GM10266 (cell line): Measurements from ENCODE around the gene CNTD1.

ENCODE experiments used
- DNase-seq: peaks from one replicate; pipeline ENCODE4 v3.0.0; 2012; ENCODE audit errors: extremely low spot score
- TF ChIP-seq, protein P1 (sequence below): IDR thresholded peaks from 2 replicates; pipeline ENCODE4 v1.5.1; 2012; ENCODE audit warnings: mild to moderate bottlenecking, low read depth; ENCODE audit not compliant: control insufficient read depth, insufficient read depth; ENCODE audit errors: missing control alignments

CNTD1 gene

DNA sequence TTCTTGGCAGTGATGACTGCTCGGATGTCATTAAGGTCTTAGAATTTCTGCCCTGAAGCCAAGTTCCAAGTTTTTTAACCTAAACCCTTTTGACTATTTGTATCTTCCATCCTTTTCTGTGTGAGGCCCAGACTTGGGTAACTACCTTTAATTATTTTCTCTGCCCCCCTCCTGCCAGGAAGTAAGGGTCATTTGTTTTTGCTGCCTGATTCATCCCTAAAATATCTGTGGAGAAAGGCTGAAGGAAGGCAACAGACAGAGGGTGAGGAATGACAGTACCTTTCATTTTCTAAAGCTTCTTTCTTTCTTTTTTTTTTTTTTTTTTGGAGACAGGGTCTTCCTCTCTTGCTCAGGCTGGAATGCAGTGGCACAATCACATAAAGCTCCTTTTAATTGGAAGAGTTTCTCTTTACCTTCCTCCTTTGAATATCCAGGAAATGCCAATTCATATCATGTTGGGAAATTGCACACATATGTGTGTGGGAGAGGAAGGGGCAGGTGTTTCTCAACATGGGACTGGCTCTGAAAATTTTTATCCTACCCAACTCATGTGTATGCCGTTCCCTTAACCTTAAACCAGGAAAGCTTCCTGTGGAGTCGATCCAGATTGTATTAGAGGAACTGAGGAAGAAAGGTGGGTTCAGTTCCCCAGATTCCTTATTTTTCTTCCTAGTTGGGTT is 24.5 kb upstream of the CNTD1 start:
- no peak for DNase-seq
- TF ChIP-seq, protein P1, sequence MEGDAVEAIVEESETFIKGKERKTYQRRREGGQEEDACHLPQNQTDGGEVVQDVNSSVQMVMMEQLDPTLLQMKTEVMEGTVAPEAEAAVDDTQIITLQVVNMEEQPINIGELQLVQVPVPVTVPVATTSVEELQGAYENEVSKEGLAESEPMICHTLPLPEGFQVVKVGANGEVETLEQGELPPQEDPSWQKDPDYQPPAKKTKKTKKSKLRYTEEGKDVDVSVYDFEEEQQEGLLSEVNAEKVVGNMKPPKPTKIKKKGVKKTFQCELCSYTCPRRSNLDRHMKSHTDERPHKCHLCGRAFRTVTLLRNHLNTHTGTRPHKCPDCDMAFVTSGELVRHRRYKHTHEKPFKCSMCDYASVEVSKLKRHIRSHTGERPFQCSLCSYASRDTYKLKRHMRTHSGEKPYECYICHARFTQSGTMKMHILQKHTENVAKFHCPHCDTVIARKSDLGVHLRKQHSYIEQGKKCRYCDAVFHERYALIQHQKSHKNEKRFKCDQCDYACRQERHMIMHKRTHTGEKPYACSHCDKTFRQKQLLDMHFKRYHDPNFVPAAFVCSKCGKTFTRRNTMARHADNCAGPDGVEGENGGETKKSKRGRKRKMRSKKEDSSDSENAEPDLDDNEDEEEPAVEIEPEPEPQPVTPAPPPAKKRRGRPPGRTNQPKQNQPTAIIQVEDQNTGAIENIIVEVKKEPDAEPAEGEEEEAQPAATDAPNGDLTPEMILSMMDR: no peak

DNA sequence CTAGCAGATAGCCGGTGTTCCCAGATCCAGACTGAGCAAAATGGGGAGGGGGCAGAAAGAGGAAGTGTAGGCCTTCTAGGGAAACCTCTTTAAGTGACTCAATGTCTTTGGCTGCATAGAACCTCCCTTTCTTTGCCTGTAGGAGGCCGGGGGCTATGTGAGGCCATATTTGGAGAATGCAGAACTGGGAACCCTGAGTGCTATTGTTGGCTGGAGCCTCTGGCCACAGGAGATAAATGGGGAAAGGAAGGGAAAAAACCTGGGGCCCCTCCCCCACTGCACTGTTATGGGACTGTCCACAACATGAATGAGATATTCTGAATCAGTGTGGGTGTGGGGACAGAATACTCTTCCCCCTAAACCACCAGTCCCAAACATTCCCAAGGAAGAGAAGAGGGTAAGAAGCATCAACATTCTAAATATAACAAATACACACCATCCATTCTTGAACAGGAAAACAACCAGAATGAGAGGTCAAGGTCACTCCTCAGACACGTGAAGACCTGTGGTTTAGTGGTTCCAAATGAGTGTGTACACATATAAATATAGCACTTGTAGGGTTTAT is 23.0 kb upstream of the CNTD1 start:
- TF ChIP-seq, protein P1: no peak
- peak; percentile 65 for DNase-seq

DNA sequence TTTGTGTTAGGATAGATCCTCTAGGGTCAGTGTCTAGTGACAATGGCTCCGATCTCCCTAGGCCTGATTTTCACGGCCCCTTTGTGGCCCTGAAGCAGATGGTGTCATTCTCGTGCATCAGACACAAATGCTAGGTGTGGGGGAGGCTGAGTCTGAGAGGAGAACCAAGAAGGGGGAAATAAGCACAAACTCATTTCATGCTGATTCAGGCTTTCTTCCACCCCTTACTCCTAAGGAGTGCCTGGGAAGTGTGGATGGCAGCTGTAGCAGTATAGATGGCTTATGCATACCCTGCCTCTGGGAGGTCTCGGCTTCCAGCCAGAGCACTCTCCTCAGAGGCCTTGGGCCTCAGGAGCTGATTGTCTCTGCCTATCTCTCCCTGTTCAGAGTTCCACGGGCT is 20.1 kb upstream of the CNTD1 start:
- no peak for DNase-seq
- TF ChIP-seq, protein P1: no peak

DNA sequence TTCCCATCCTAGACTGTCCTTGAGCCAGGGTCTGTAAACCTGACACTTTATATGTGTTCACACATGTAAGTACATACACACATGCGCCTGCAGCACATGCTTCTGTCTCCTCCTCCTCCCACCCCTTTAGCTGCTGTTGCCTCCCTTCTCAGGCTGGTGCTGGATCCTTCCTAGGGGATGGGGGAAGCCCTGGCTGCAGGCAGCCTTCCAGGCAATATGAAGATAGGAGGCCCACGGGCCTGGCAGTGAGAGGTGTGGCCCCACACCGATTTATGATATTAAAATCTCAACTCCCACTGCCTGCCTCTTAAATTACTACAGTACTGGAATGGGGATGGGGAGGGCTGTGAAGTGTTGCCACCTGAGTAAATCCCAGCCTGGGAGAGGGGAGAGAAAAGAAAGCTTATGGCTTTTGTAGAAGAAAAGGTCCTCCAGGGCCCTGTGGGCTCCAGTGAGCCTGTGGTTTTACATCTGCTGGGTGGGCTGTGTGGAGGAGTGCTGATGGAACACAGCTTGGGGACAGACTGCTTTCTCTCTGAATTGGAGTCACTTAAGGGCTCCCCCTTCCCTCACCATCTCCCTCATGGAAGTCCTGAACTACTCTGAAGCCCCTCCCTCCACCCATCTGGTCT is 19.2 kb upstream of the CNTD1 start:
- no peak for DNase-seq
- TF ChIP-seq, protein P1: no peak

DNA sequence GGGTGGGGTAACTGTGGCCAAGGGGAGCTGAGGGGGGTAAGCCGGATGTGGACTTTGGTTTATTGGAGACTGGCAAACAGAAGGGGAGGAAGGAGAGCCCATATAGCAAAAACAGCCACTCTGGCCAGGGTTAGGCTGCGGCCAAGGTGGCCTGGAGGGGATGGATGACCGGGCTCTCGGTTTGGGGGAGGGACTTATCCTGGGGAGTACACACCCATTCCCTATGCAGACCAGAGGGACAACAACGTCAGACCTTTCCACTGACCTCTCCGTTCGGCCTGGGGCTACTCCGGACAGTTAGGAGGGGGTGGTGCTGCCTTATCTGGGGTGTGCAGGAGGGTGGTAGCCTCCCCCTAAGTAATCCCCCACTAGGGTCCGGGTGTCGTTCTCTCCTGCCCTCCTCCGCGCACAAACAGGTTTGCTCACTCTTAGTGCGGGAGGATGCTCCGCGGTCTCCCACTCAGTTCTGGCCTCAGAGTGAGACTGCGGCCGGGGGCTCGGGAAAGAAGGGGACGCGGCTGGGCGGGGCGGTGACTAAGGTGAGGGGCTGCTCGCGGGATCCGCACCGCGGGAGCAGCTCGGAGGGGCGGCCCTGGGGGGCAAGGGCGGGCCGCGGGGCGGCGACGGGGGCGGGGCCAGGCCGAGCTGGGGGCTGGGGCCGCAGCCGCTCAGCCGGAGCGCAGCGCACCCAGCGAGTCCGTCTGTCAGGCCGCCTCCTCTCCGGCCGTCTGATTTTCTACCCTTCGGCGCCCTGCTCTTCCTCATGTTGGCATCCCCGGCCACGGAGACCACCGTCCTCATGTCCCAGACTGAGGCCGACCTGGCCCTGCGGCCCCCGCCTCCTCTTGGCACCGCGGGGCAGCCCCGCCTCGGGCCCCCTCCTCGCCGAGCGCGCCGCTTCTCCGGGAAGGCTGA is 18.5 kb upstream of the CNTD1 start, which contains the start of gene WNK4:
TSS of gene WNK4 (plus strand) at position 675 of the 915 bp plus-strand sequence. CDS start at position 764, 89 bp downstream.
- TF ChIP-seq, protein P1: no peak
- peak; percentile 31 for DNase-seq

DNA sequence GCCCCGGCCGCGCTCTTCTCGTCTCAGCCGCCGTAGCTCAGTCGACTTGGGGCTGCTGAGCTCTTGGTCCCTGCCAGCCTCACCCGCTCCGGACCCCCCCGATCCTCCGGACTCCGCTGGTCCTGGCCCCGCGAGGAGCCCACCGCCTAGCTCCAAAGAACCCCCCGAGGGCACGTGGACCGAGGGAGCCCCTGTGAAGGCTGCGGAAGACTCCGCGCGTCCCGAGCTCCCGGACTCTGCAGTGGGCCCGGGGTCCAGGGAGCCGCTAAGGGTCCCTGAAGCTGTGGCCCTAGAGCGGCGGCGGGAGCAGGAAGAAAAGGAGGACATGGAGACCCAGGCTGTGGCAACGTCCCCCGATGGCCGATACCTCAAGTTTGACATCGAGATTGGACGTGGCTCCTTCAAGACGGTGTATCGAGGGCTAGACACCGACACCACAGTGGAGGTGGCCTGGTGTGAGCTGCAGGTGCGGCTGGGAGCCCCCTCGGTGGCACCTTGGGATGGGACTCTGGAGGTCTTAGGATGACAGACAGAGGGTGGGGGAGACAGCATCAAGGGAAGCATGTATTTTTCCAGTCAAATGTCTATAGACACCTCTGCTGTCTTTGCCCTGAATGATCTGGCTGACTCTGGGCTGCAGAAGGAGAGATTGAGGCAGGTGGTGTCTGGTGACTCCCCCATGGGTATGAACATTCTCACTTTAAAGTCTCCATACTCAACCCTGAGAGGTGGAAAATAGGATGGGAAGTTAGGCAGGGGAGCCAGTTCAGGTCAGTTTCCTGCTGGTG is 17.6 kb upstream of the CNTD1 start:
- TF ChIP-seq, protein P1: no peak
- DNase-seq: peak; percentile 37
